ENCODE data around the gene EIPR1. TPM values are rescaled to one million over a fixed set of nuclear protein-coding genes. Genes with fewer than 3 reads are reported as not detected.

EIPR1 gene
- total and polyA plus RNA-seq, 10 of the 15 experiments (the other 5 are each of a cell fraction or from before 2014, with no cell fraction given) = 23.6 to 61.2 (median 42.2) TPM

GRCh38 chr2:3253913-3254441 lies 123.6 kb downstream of the EIPR1 start (continued):
- TF ChIP-seq ZNF384 (IDR thresholded peaks at IDR 0.05; ENCODE audit: borderline replicate concordance, low read depth, low read length) (no peak), SKIL (IDR thresholded peaks at IDR 0.05; ENCODE audit: low read depth, poor library complexity, severe bottlenecking) (no peak), RAD21 (IDR thresholded peaks at IDR 0.05; ENCODE audit: insufficient read depth, low read depth, low read length) (no peak)

GRCh38 chr2:3251946-3252345 lies 125.7 kb downstream of the EIPR1 start:
- intact Hi-C loops (cut with micrococcal nuclease; ENCODE audit: unreplicated experiment) = no loop called here
- Histone ChIP-seq H3K4me2 (ENCODE audit: control insufficient read depth, insufficient read depth) (no peak overlapping the region), H3K9ac (ENCODE audit: control insufficient read depth, insufficient read depth, low read length) (no peak overlapping the region), H3K79me2 (ENCODE audit: control insufficient read depth, insufficient read depth, low read length) (no peaks in the 10 kb centered on the region), H3K27ac (ENCODE audit: control insufficient read depth, insufficient read depth) (no peak overlapping the region), H2AFZ (ENCODE audit: control insufficient read depth, low read depth, low read length) (no peak overlapping the region), H3K4me1 (ENCODE audit: control insufficient read depth, insufficient read depth, low read length) (peaks cover 16% of the 10 kb centered on the region), H3K27me3 (replicated peaks in 1 of 2; ENCODE audit: control insufficient read depth in 2 of 2, insufficient read depth in 2 of 2, low read length in 1 of 2) (no peaks in the 10 kb centered on the region), H3K36me3 (ENCODE audit: control insufficient read depth in 2 of 2, insufficient read depth in 2 of 2, low read length in 1 of 2) (peaks cover 3 to 12% of the 10 kb centered on the region in 2 experiments), H4K20me1 (ENCODE audit: control insufficient read depth, insufficient read depth) (no peaks in the 10 kb centered on the region), H3K4me3 (no peak overlapping the region), H3K9me3 (replicated peaks; ENCODE audit: control insufficient read depth, insufficient read depth, low read length) (peaks cover 22% of the 10 kb centered on the region)
- in situ Hi-C loops (cut with MboI) = no loop called here
- no peak for FAIRE-seq
- no TSS peak for BruUV-seq (replicated peaks)
- RAD21 ChIA-PET (ENCODE audit: unreplicated experiment) = no interaction called here
- CTCF ChIA-PET = no interaction called here
- SMC1A ChIA-PET (ENCODE audit: uncharacterized antibody, unreplicated experiment) = interaction anchor here (0.6 to 0.8 kb wide), 2 partner anchors 45 to 47 kb away, joined by 3 read pairs; no protein-coding TSS in a partner anchor
- no peak for ATAC-seq
- no peak for DNase-seq (ENCODE audit: low read depth, low spot score)
- POLR2A ChIA-PET = no interaction called here
- peak; percentile 57; the same call in 1 of the 2 replicates for TF ChIP-seq REST (IDR thresholded peaks at IDR 0.05; ENCODE audit: low read depth, low read length)
- no peak for TF ChIP-seq ZBTB11 (CRISPR knock-in tag; IDR thresholded peaks at IDR 0.05)
- WGBS (ENCODE audit: insufficient coverage, insufficient replicate concordance, low lambda C conversion rate, missing lambda C conversion rate) = 94% methylated on average over 15 of the region's 15 CpGs
